ENCODE data around the gene PPA2.
"Not testable (repeated sequence)": the region's sequence is repeated elsewhere in the genome, so short reads cannot be mapped to it uniquely, and the experiment has no call there.

DNA sequence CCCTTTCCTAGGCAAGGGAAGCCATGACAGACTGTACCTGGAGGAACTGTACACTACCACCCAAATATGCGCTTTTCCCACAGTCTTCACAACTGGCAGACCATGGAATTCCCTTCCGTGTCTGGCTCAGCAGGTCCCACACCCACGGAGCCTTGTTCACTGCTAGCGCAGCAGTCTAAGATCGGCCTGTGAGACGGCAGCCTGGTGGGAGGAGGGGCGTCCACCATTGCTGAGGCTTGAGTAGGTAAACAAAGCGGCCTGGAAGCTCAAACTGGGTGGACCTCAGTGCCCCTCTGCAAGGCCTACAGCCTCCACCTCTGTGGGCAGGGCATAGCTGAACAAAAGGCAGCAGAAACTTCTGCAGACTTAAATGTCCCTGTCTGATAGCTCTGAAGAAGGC lies 64.7 kb downstream of the PPA2 start:
- TF ChIP-seq POLR2AphosphoS5, POLR2A (IDR thresholded peaks at IDR 0.05): not testable (repeated sequence)
